GM21786 (cell line): ENCODE data around the gene ZNF883.

Experiments
- ATAC-seq: cut with Tn5 transposase; IDR thresholded peaks from one replicate; pipeline ENCODE4 v1.9.1; 2021; ENCODE audit not compliant: unreplicated experiment

ZNF883 gene

GRCh38 chr9:112921549-112921948, 90.4 kb downstream of the ZNF883 start:
- no peak for ATAC-seq

- no peak for ATAC-seq
These were observed 94.0 kb downstream of the ZNF883 start for GRCh38 chr9:112917987-112918362.

- no peak for ATAC-seq
These were observed 94.7 kb downstream of the ZNF883 start for GRCh38 chr9:112917047-112917986.

- no peak for ATAC-seq
These were observed 97.5 kb downstream of the ZNF883 start for GRCh38 chr9:112914524-112914923.

- ATAC-seq = no peak
These were observed 98.7 kb downstream of the ZNF883 start for GRCh38 chr9:112913326-112913725.

- ATAC-seq = no peak
These were observed 99.4 kb downstream of the ZNF883 start for GRCh38 chr9:112912636-112913035.

GRCh38 chr9:112911736-112912135, 100.3 kb downstream of the ZNF883 start:
- ATAC-seq = no peak
